Ovary (tissue), 3 donors: ENCODE data around the gene GNRHR.

Experiments used
- CTCF ChIP-seq, 3 donors: fragments of 450-650 bp in 2 of 3; fragments of 200-600 bp in 1 of 3; IDR thresholded peaks; one replicate each; pipeline versions ENCODE4 v1.5.1 to v1.8.0; 2016 to 2022; ENCODE audit warnings: antibody characterized with exemption in 3 of 3, mild to moderate bottlenecking in 1 of 3
- POLR2A ChIP-seq: fragments of 450-650 bp; IDR thresholded peaks from one replicate; pipeline ENCODE4 v1.6.1; 2017; ENCODE audit warnings: antibody characterized with exemption, mild to moderate bottlenecking, moderate library complexity
- donor health status: DM: no; HTN: no; CAD: no.

DNA sequence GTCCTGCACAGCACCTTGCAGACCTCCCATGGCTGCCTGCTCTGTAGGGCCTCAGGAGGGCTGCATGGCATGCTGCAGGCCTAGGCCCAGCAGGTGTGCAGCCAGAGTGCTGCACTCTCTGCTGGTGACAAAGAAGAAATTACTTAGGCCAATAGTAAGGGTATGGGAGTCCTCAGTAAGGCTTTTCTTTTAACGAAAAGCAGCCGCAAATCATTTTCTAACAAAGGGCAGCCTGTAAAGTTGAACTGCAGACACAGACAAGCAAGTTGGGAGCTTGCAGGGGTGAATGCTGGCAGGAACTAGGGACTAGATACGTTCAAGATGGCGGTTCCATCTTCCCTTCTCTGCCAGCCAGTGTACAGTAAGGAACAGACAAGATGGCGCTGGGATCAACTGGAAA is 30.8 kb downstream of the GNRHR start:
- TF ChIP-seq POLR2A (no peak), CTCF (IDR thresholded peaks at IDR 0.05) (no peak)
